ENCODE data around the gene DNAJB14.

DNA sequence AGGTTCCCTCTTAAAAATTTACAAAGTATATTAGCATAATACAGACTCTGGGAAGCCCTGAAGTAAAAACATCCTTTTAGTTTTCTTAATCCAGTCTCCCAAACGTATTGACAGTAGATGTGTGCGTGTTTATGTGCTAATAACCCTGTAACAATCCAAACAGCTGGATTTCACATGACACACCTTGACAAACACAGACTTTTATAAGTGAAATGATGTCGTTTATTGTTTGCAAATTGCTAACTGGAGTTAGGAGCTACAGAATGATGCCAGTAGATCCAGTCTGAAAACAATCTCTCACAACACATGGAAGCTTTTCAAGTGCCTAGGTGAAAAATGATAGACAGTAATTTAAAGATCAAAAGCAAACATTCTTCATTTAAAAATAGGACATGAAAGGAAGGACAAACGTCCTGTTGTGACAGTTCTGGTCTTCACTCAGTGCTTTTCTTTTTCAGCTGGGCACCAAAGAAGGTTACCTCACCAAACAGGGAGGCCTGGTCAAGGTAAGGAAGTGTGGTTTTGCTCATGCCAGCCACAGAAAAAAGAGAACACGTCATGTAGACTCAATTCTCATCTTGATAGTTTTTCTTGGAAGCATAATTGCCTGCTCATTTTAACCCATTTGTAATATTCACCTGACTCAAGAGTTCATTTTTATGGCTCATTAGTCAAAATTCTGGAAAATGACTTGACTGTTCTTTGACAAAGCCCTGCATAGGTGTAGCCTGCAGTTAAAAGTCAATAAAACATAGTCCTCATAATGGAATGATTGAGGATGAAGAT, 85.1 kb downstream of the DNAJB14 start:
- TF ChIP-seq EP300 (IDR thresholded peaks at IDR 0.05) (no peak), POLR2A (IDR thresholded peaks at IDR 0.05; ENCODE audit: low read depth) (no peak), POLR2AphosphoS5 (IDR thresholded peaks at IDR 0.05) (no peak)
- TF ChIP-seq, protein P1, sequence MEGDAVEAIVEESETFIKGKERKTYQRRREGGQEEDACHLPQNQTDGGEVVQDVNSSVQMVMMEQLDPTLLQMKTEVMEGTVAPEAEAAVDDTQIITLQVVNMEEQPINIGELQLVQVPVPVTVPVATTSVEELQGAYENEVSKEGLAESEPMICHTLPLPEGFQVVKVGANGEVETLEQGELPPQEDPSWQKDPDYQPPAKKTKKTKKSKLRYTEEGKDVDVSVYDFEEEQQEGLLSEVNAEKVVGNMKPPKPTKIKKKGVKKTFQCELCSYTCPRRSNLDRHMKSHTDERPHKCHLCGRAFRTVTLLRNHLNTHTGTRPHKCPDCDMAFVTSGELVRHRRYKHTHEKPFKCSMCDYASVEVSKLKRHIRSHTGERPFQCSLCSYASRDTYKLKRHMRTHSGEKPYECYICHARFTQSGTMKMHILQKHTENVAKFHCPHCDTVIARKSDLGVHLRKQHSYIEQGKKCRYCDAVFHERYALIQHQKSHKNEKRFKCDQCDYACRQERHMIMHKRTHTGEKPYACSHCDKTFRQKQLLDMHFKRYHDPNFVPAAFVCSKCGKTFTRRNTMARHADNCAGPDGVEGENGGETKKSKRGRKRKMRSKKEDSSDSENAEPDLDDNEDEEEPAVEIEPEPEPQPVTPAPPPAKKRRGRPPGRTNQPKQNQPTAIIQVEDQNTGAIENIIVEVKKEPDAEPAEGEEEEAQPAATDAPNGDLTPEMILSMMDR (IDR thresholded peaks at IDR 0.05), result no peak

All from esophagus muscularis mucosa (tissue), 4 donors.